ENCODE data around the gene HOXB2. TPM values are rescaled to one million over a fixed set of nuclear protein-coding genes. Genes with fewer than 3 reads are reported as not detected.
A peak's percentile ranks its signal among the peaks of the same experiment; 100 is the strongest.

The HOXB2 gene
- total and polyA plus RNA-seq, 2 experiments from 2014 or later: not detected

DNA sequence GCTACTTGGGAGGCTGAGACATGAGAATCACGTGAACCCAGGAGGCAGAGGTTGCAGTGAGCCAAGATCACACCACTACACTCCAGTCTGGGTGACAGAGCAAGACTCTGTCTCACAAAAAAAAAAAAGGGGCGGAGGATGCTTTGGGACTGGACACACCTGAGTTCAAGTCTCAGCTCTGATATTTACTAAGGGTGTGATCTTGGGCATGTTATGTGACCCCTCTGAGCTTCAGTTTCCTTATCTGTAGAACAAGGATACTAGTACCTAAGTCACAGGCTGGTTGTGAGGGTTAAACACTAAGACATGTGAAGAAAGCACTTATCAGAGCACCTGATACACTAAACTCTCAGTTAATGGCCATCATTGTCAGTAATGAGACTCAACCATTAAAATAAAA lies 40.0 kb downstream of the HOXB2 start (continued):
- TF ChIP-seq STAT1 (IDR thresholded peaks at IDR 0.05; ENCODE audit: unreplicated experiment) (no peak), ZNF331 (CRISPR knock-in tag; IDR thresholded peaks at IDR 0.05; ENCODE audit: low read depth) (no peak), ZNF114 (CRISPR knock-in tag; IDR thresholded peaks at IDR 0.05) (no peak), JUNB (IDR thresholded peaks at IDR 0.05; ENCODE audit: unreplicated experiment) (no peak), EZH2 (IDR thresholded peaks at IDR 0.05; ENCODE audit: low read depth, unreplicated experiment) (no peak)

DNA sequence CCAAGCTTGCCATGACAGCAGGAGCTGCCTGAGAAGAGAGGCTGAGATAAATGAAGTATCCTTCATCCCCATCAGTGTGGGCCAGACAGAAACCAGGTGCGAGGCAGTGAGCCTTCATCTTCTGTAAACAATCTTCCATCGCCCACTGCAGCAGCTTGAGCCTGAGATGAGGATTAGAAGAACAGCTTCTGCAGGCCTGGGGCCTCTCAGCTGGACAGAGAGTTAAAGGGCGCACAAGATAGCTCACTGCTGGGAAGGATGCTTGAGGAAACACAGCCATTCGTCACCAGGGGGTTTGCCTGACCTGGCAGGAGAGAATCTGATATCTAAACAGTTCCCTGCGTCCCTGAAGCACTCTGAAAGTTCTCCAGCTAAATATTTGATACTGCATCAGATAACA lies 41.2 kb downstream of the HOXB2 start:
- TF ChIP-seq ZNF114 (CRISPR knock-in tag; IDR thresholded peaks at IDR 0.05) (no peak), EZH2phosphoT487 (IDR thresholded peaks at IDR 0.05; ENCODE audit: unreplicated experiment) (no peak), POLR2AphosphoS5 (IDR thresholded peaks at IDR 0.05; ENCODE audit: low read depth) (no peak), CREB1 (CRISPR knock-in tag; IDR thresholded peaks at IDR 0.05; ENCODE audit: low read depth) (no peak)
- Histone ChIP-seq H3K4me2 (0 out of 2 replicates have a peak overlapping the region, but pooled peaks have one; percentile 27), H3K36me3 (ENCODE audit: insufficient read depth) (no peaks in the 10 kb centered on the region), H2AFZ (no peak overlapping the region), H4K20me1 (replicated peaks; ENCODE audit: insufficient read depth) (no peaks in the 10 kb centered on the region), H3K9me2 (ENCODE audit: insufficient read depth) (no peaks in the 10 kb centered on the region), H3K79me2 (replicated peaks; ENCODE audit: insufficient read depth) (no peaks in the 10 kb centered on the region), H3K4me3 (no peak overlapping the region), H3F3A (replicated peaks; ENCODE audit: low read depth) (no peaks in the 10 kb centered on the region), H3K27ac (ENCODE audit: low read depth) (no peak overlapping the region), H3K4me1 (ENCODE audit: insufficient read depth) (peaks cover 20% of the 10 kb centered on the region; the same call in 1 of the 2 replicates), H3K27me3 (ENCODE audit: insufficient read depth) (peaks cover 53% of the 10 kb centered on the region)
- H3K27me3 Mint-ChIP-seq (ENCODE audit: insufficient read depth, low read depth, poor library complexity): peaks cover 28% of the 10 kb centered on the region
- no peak overlapping the region for H3K4me3 Mint-ChIP-seq
- peaks cover 26% of the 10 kb centered on the region for H3K4me1 Mint-ChIP-seq
- DNase-seq (ENCODE audit: low spot score) (no peak), ATAC-seq (peak; percentile 18; the same call in 2 of the 3 replicates)
- H3K9me3 Mint-ChIP-seq: no peaks in the 10 kb centered on the region
- no peak overlapping the region for H3K27ac Mint-ChIP-seq
- H3K36me3 Mint-ChIP-seq (ENCODE audit: low read depth): no peaks in the 10 kb centered on the region

DNA sequence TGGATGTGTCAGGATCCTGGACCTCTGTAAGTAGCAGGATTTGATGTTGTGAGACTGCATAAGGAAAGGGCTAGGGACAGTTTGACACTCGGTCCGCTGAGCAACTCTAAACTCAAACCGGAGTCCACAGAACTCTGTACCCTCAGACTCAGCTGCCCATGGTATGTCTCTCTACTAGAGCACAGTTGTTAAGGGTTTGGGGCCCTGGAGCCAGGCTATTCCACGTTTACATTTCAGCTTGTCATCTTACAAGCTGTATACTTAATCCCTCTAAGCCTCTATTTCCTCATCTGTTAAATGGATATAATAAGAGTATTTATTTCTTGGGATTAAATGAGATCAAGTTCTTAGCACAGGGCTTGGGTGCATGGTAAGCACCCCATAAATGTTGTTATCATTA lies 42.0 kb downstream of the HOXB2 start:
- Histone ChIP-seq H4K20me1 (replicated peaks; ENCODE audit: insufficient read depth) (no peaks in the 10 kb centered on the region), H3K4me2 (no peak overlapping the region), H3K27ac (ENCODE audit: low read depth) (no peak overlapping the region), H3K4me3 (no peak overlapping the region), H3K9me2 (ENCODE audit: insufficient read depth) (no peaks in the 10 kb centered on the region), H3F3A (replicated peaks; ENCODE audit: low read depth) (no peaks in the 10 kb centered on the region), H3K36me3 (ENCODE audit: insufficient read depth) (no peaks in the 10 kb centered on the region), H2AFZ (no peak overlapping the region), H3K79me2 (replicated peaks; ENCODE audit: insufficient read depth) (no peaks in the 10 kb centered on the region), H3K27me3 (ENCODE audit: insufficient read depth) (peaks cover 59% of the 10 kb centered on the region), H3K4me1 (ENCODE audit: insufficient read depth) (peaks cover 21% of the 10 kb centered on the region; the same call in 1 of the 2 replicates)
- H3K27me3 Mint-ChIP-seq (ENCODE audit: insufficient read depth, low read depth, poor library complexity): peaks cover 24% of the 10 kb centered on the region
- H3K4me1 Mint-ChIP-seq: peaks cover 34% of the 10 kb centered on the region
- DNase-seq (ENCODE audit: low spot score): no peak
- H3K4me3 Mint-ChIP-seq: no peak overlapping the region
- H3K27ac Mint-ChIP-seq: no peak overlapping the region
- no peaks in the 10 kb centered on the region for H3K9me3 Mint-ChIP-seq
- H3K36me3 Mint-ChIP-seq (ENCODE audit: low read depth): no peaks in the 10 kb centered on the region
- ATAC-seq: no peak
- TF ChIP-seq POLR2AphosphoS5 (IDR thresholded peaks at IDR 0.05; ENCODE audit: low read depth) (no peak), ZNF331 (CRISPR knock-in tag; IDR thresholded peaks at IDR 0.05; ENCODE audit: low read depth) (no peak), EZH2 (IDR thresholded peaks at IDR 0.05; ENCODE audit: low read depth, unreplicated experiment) (no peak), CREB1 (CRISPR knock-in tag; IDR thresholded peaks at IDR 0.05; ENCODE audit: low read depth) (no peak), STAT1 (IDR thresholded peaks at IDR 0.05; ENCODE audit: unreplicated experiment) (no peak), JUNB (IDR thresholded peaks at IDR 0.05; ENCODE audit: unreplicated experiment) (no peak), EZH2phosphoT487 (IDR thresholded peaks at IDR 0.05; ENCODE audit: unreplicated experiment) (no peak), ZNF114 (CRISPR knock-in tag; IDR thresholded peaks at IDR 0.05) (no peak)
- TF ChIP-seq, protein P1, sequence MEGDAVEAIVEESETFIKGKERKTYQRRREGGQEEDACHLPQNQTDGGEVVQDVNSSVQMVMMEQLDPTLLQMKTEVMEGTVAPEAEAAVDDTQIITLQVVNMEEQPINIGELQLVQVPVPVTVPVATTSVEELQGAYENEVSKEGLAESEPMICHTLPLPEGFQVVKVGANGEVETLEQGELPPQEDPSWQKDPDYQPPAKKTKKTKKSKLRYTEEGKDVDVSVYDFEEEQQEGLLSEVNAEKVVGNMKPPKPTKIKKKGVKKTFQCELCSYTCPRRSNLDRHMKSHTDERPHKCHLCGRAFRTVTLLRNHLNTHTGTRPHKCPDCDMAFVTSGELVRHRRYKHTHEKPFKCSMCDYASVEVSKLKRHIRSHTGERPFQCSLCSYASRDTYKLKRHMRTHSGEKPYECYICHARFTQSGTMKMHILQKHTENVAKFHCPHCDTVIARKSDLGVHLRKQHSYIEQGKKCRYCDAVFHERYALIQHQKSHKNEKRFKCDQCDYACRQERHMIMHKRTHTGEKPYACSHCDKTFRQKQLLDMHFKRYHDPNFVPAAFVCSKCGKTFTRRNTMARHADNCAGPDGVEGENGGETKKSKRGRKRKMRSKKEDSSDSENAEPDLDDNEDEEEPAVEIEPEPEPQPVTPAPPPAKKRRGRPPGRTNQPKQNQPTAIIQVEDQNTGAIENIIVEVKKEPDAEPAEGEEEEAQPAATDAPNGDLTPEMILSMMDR (conservative IDR thresholded peaks at IDR 0.05; ENCODE audit: low read depth in 2 of 2): no peak
- TF ChIP-seq, protein P2, sequence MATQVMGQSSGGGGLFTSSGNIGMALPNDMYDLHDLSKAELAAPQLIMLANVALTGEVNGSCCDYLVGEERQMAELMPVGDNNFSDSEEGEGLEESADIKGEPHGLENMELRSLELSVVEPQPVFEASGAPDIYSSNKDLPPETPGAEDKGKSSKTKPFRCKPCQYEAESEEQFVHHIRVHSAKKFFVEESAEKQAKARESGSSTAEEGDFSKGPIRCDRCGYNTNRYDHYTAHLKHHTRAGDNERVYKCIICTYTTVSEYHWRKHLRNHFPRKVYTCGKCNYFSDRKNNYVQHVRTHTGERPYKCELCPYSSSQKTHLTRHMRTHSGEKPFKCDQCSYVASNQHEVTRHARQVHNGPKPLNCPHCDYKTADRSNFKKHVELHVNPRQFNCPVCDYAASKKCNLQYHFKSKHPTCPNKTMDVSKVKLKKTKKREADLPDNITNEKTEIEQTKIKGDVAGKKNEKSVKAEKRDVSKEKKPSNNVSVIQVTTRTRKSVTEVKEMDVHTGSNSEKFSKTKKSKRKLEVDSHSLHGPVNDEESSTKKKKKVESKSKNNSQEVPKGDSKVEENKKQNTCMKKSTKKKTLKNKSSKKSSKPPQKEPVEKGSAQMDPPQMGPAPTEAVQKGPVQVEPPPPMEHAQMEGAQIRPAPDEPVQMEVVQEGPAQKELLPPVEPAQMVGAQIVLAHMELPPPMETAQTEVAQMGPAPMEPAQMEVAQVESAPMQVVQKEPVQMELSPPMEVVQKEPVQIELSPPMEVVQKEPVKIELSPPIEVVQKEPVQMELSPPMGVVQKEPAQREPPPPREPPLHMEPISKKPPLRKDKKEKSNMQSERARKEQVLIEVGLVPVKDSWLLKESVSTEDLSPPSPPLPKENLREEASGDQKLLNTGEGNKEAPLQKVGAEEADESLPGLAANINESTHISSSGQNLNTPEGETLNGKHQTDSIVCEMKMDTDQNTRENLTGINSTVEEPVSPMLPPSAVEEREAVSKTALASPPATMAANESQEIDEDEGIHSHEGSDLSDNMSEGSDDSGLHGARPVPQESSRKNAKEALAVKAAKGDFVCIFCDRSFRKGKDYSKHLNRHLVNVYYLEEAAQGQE (IDR thresholded peaks at IDR 0.05; ENCODE audit: unreplicated experiment): no peak

Data from GM23338 (cell line).